Daoy (cell line): Measurements from ENCODE around the gene THAP4. TPM values are rescaled to one million over a fixed set of nuclear protein-coding genes. Genes with fewer than 3 reads are reported as not detected.

Source experiments
- total RNA-seq: library from RNA; depleted of rRNA; stranded (reverse); fragments of >200 nt; shearing (Covaris generic); gene quantifications from 2 replicates; pipeline ENCODE4 v1.2.3, GENCODE V29; 2014; rRNA removed

The THAP4 gene
- total RNA-seq, 1 experiment from 2014 or later = 45.7 TPM

Other genes starting within 250 kb of the THAP4 start
- 118 and 127 TPM in 2 replicates for gene STK25, start 128.6 kb downstream of the THAP4 start, total RNA-seq
- gene BOK, start 78.4 kb downstream of the THAP4 start, total RNA-seq = 3.3 and 4.6 TPM in 2 replicates
- 72.9 and 92.6 TPM in 2 replicates for gene ATG4B, start 535 bp upstream of the THAP4 start, total RNA-seq
- gene DTYMK, start 49.7 kb upstream of the THAP4 start, total RNA-seq = 105 and 141 TPM in 2 replicates
- gene ING5, start 64.9 kb upstream of the THAP4 start, total RNA-seq = 12.0 and 21.0 TPM in 2 replicates
- gene D2HGDH, start 97.5 kb upstream of the THAP4 start, total RNA-seq = 3.2 and 3.7 TPM in 2 replicates
- gene GAL3ST2, start 139.7 kb upstream of the THAP4 start, total RNA-seq = not detected in 2 replicates
- not detected in 2 replicates for gene NEU4, start 172.0 kb upstream of the THAP4 start, total RNA-seq
- gene PDCD1, start 221.7 kb upstream of the THAP4 start, total RNA-seq = not detected in 2 replicates
- gene RTP5, start 232.6 kb upstream of the THAP4 start, total RNA-seq = not detected in 2 replicates